NCI-H1105 treated with DMSO at 0.1 percent for 48 hours (cell line): ENCODE results near the gene PAM16.
"Not testable (repeated sequence)": the region's sequence is repeated elsewhere in the genome, so short reads cannot be mapped to it uniquely, and the experiment has no call there.

Source experiments
- DNase-seq: peaks from one replicate; lab custom pipeline; 2025; lab: John Stamatoyannopoulos, UW

PAM16 gene

GRCh38 chr16:4334724-4335495, 16.2 kb downstream of the PAM16 start:
- DNase-seq, result no peak

DNA sequence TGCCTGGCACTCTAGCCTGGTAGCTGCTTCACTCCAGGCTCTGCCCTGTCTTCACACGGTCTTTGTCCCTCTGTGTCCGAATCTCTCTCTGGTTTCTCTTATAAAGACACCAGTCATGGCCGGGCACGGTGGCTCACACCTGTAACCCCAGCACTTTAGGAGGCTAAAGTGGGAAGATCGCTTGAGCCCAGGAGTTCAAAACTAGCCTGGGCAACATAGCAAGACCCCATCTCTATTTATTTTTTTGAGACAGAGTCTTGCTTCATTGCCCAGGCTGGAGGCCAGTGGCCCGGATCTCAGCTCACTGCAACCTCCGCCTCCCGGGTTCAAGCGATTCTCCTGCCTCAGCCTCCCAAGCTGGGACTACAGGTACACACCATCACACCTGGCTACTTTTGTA, 17.4 kb downstream of the PAM16 start:
- DNase-seq, result not testable (repeated sequence)

DNA sequence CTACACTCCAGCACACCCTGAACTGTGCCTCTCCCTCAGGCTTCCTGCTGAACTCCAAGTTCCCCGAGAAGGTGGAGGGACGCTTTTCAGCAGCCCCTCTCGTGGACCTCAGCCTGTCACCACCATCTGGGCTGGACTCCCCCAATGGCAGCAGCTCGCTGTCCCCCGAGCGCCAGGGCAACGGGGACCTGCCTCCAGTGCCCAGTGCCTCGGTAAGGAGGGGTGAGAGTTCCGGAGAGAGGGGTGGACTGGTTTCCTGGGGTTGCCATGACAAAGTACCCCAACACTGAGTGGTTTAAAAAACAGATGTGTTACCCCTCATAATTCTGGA, 17.8 kb downstream of the PAM16 start:
- DNase-seq, result no peak

DNA sequence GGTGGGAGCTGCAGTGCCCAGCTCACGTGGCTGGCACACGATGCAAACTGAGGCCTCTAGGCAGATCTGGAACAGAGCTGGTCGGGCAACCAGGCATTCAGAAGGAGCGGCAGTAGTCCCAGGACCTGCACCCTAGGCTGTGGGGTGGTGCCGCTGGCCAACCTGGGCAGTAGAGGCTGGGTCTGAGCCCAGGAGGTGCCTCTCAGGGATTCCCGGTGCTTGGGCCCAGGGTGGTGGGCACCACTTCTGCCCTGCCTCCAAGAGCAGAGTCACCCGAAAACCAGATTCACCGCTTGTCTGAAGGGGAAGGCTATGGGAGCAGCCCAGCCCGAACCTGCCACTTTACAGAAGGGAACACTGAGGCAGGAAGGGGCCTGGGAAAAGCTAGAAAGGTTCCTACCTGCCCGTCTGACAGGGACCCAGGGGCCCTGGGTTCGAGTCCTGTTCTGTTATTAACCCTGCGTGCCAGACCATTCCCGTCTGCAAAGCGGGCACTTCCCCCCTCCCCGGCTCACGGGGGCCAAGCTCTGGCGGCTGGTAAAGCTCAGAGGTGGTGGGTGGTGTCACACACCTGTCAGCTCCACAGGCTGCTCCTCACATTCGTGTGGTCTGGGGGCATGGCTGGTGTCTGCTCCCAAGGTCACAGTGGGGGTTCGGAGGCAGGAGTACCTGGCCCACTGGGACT, 18.4 kb downstream of the PAM16 start:
- no peak for DNase-seq

GRCh38 chr16:4332083-4332482, 19.0 kb downstream of the PAM16 start:
- no peak for DNase-seq

DNA sequence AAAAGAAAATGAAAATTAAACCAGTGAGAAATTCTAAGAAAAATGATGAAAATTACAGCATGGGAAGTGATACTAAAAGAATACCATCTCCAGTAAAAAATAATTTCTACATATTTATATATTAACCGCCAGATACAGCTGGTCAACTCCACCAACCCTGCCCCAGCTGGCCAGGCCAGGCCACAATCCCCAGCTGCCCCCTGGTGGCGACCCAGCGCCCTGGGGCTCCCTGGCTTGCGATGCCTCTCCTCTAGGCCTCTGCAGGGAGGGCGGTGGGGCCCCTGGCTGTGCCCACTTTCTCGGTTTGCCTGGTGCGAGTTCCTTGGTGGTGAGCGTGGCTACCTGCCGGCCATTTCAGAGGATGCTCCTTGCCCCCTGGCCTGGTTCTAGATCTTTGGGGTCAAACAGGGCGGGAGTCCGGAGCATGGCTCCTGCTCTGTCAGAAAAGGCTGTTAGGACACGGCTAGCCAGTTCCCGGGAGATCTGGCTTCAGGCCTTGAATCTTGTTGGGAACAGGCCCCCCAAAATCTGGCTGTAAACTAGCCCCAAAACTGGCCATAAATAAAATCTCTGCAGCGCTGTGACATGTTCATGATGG, 20.7 kb downstream of the PAM16 start:
- no peak for DNase-seq

DNA sequence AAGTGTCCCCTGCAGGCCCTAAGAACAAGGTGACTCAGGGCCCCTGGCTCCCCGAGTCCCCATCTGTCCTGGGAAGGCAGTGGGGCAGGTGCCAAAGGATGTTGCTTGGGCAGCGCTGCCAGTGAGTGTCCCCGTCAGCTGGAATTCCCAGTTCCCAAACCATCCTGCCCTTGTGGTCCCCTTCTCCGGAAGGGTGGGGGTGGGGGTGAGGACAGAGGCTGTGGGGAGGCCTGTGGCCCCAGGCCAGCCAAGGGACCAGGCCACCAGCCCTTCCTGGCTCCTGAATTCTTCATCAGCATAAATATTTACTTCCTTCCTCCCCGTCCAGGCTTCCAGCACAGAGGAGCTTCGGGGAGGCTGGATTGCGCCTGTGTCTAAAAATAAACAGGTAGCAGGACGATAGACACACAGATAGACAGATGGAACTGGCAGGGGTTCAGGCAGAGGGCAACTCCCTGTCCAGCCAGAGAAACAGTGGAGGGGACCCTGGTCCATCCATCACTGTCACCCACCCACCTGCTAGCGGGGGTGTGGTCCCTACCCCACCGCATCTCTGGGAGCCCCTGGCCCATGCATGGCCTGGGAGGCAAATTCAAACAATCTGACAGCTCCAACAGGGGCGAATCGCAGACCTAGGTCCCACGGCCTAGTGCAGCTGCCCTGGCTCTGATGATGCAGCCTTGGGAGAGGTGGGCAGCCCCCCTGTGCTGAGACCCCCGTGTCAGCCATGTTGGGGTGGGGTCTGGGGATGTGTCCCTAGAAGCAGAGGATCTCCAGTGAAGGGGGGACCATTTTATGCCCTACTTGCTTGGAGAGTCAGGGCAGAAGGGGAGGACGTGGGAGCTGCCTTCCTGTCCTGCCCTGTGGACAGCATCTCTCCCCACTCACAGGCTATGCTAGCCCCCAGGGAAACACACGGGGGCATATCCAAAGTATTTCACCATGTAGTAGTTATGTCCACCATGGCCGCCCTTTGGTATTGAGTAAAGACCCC, 22.0 kb downstream of the PAM16 start:
- DNase-seq, result no peak

DNA sequence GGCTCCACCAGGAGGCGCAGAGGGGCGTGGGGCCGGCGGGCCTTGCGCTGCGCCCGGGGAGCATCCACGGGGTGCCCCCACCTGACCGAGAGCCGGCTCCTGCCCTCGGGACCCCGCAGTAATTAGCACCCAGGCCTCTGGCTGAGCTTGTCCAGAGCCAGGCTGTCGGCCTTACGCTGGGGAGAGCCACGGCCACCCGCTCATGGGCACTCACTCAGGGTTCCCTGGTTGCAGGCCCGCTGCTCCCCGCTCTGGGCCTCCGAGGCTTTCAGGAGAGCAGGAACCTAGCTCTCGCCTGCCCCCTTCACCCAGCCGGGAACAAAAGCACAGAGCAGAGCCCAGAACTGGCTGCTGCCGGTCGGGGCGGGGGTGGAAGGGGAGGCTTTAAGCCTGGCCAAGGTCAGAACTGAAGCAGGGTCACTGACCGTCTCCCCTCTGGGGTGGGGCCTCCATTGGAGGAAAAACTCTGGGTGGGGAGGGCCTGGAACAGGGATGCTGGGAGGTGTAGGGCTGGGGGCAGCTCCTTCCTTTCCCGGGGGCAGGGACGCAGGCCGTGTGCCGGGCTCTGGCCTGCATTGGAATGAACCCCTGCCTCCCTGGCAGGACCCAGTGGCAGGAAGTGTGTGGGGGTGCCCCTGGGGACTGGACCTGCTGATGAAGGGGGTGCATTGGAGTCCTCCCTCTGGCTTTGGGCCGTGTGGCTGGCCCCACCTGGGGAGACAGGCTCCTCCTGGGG, 22.9 kb downstream of the PAM16 start:
- no peak for DNase-seq

- DNase-seq, result no peak
These were observed 23.6 kb downstream of the PAM16 start for GRCh38 chr16:4327386-4328045.

DNA sequence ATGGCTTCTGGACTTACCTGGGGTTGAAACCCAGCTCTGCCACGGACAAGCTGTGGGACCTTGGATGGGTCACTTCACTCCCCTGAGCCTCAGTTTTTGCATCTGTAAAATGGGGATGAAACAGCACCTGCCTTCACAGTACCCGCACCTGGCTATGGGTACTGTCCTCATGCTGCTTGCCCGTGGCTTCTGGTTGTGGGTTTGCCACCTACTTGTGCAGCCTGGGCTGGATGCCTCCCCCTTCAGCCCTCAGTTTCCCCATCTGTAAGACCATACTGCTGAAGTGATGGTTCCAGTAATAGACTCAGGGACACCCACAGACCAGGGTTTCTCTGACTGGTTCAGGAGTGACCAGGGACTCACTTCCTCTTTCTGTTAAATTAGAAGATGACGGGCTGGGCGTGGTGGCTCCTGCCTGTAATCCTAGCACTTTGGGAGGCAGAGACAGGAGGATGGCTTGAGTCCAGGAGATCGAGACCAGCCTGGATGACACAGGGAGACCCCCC, 25.8 kb downstream of the PAM16 start:
- DNase-seq, result no peak

DNA sequence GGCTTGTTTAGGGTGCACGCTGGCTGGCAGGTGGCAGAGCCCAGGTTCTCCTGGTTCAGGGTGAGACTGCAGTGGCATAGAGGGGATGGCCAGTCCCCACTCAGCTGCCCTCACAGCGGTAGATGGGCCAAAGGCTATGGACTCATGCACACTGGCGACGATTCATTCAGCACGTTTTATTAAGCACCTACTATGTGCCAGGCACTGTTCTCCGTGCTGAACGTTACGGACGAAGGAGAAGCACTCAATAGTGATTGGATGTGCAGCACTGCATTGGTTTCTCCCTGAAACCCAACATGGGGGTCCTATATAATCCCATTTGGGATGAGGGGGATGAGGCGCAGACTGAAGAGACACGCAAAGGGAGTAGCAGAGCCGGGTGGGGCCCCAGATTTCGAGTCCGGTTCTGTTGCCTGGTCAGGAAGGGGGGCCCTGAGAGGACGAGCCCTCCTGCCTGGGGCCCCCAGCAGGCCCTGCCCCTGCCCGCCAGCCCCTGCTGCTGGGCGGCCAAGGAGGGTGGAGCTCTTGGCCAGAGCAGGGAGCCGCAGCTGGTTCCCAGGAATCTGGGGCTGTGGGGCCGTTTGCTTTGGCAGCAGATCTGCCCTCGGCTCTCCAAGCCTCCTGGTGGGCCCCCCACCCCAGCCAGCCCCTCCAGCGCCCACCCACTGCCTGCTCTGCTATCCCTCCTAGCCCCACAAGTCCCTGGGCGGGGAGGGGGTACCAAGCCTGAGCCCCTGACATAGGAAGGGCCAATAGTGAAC, 26.4 kb downstream of the PAM16 start:
- no peak for DNase-seq

GRCh38 chr16:4323845-4324488, 27.2 kb downstream of the PAM16 start:
- DNase-seq, result no peak

- DNase-seq, result no peak
These were observed 27.9 kb downstream of the PAM16 start for GRCh38 chr16:4323071-4323844.

- DNase-seq, result no peak
These were observed 28.7 kb downstream of the PAM16 start for GRCh38 chr16:4322121-4323052.

DNA sequence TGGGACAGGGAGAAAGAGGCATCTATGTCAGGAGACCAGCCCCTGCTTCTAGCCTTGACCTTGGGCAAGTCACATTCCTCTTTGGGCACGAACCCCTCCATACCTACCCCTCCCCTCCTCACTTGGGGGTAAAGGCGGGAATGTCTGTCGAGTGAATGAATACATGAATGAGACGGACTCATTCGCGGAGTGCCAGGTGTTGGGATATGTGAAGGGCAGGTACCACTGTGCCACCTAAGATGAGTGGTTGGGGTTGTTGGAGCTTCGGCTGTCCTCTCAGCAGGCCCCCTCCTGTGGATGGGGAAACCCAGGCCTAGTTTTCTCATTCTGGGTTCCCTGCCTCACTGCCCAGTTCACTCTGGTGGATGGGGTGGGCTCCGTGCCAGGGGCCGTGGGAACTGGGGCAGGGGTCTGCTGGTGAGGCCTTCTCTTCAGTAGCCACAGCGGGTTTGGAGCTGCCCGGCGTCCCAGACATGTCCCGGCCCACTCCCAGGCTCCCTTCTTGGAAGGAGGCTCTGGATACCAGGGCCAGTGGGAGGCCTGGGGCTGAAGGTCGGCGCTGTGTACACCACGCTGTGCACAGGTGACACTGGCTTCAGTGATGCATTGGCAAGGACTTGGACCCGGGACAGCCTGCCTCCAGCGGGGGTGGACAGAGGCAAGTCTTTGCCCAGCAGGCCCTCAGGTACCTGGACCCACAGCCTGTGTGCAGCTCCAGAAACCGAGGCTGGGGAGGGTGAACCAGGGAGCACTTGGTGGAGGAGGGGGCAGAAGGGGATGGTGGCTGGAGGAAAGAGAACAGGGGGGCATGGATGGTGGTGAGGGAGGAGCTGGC, 29.6 kb downstream of the PAM16 start:
- no peak for DNase-seq

- no peak for DNase-seq
These were observed 30.5 kb downstream of the PAM16 start for GRCh38 chr16:4320571-4321137.
